Skeletal muscle tissue (tissue), 4 donors: Measurements from ENCODE around the gene CD36. TPM values are rescaled to one million over a fixed set of nuclear protein-coding genes. Genes with fewer than 3 reads are reported as not detected.
A peak's percentile ranks its signal among the peaks of the same experiment; 100 is the strongest.

Experiments
- H3K27ac ChIP-seq: one replicate; pipeline ENCODE4 v1.7.0; 2013; ENCODE audit warnings: mild to moderate bottlenecking, low read depth, low read length, inconsistent platforms
- H3K27me3 ChIP-seq, 3 donors: one replicate each; pipeline ENCODE4 v1.7.0; 2013; ENCODE audit warnings: low read length in 3 of 3; ENCODE audit not compliant: control insufficient read depth in 3 of 3, insufficient read depth in 3 of 3
- H3K36me3 ChIP-seq, 3 donors: one replicate each; pipeline ENCODE4 v1.7.0; 2013; ENCODE audit warnings: low read length in 3 of 3; ENCODE audit not compliant: control insufficient read depth in 3 of 3, insufficient read depth in 3 of 3
- H3K4me1 ChIP-seq, 3 donors: one replicate each; pipeline ENCODE4 v1.7.0; 2013; ENCODE audit warnings: low read length in 3 of 3, mild to moderate bottlenecking in 3 of 3; ENCODE audit not compliant: control insufficient read depth in 3 of 3, insufficient read depth in 3 of 3
- H3K4me3 ChIP-seq, 3 donors: one replicate each; pipeline ENCODE4 v1.7.0; 2013; ENCODE audit warnings: low read length in 3 of 3
- H3K9ac ChIP-seq, 3 donors: one replicate each; pipeline ENCODE4 v1.7.0; 2013; ENCODE audit warnings: low read length in 3 of 3, mild to moderate bottlenecking in 3 of 3, moderate library complexity in 2 of 3, low read depth in 1 of 3
- H3K9me3 ChIP-seq, 3 donors: one replicate each; pipeline ENCODE4 v1.7.0; 2013; ENCODE audit warnings: low read length in 3 of 3; ENCODE audit not compliant: control insufficient read depth in 3 of 3
- total RNA-seq: library from RNA; depleted of rRNA; stranded (reverse); fragments of >200 nt; gene quantifications from one replicate; pipeline ENCODE4 v1.2.3, GENCODE V29; 2014
- donor health status: Osteomylitis.

CD36 gene
- total RNA-seq, 1 donor from 2014 or later = 533 TPM

DNA sequence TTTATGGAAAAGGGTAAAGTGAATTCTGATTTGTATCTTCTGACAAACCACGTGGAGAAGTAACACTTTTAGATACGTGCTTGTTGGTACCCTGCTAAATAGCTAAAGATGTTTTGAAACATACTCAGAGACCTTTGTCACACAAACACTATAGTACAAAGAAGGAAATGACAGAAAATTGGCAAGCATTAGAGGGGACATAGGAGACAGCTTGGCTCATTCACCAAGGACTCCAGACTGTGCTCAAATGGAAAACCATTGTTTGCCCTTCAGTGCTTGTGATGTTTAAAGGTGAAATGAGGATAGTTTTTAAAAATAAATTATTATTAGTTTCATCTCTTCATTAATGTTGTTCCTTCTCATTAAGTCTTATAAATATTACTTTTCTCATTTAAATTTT lies 34.0 kb upstream of the CD36 start:
- Histone ChIP-seq H3K36me3 (no peaks in the 10 kb centered on the region), H3K4me3 (peak overlapping the region in 2 of 3 donors; percentile 24 to 46), H3K9me3 (no peaks in the 10 kb centered on the region), H3K4me1 (peaks cover 15 to 24% (median 18%) of the 10 kb centered on the region in 3 donors), H3K9ac (no peak overlapping the region), H3K27me3 (no peaks in the 10 kb centered on the region), H3K27ac (peak overlapping the region; percentile 74)

DNA sequence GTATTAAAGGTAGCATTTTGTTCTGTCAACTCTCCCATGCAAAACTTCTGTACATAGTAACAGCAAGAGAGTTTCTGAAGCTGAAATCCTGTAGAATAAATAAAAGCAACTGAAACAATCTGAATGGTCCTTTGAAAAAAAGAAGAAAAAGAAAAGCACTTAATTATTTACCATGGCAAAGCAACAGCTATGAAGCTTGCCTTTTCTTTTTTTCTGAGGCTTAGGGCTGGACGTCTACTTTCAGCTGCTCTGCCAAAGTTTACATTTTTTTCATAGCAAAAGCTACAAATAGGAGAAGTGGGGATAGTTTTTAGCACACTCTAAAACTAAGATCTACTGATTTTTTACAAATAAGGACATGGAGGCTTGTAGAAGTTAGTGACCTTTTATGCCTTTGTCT lies 31.3 kb upstream of the CD36 start:
- H3K4me3 ChIP-seq = no peak overlapping the region
- no peak overlapping the region for H3K9ac ChIP-seq

DNA sequence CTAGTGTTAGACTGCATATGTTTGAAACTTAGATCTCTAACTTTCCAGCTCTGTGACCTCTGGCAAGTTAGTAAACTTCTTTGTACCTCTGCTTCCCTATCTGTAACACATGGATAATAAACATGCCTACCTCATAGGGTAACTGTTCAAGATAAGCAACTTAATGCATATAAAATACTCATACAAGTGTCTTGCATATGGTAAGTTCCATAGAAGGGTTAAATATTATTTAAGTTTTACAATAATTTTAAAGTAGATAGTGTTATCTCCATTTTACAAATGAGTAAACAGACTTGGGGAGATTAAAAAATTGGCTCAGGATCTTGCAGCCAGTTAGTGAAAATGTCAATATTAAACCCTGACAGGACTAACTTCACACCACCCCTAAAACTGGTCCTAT lies 30.1 kb upstream of the CD36 start:
- Histone ChIP-seq H3K9ac (no peak overlapping the region), H3K27ac (peak overlapping the region; percentile 81), H3K4me1 (peaks cover 15 to 50% (median 27%) of the 10 kb centered on the region in 3 donors), H3K27me3 (no peaks in the 10 kb centered on the region), H3K9me3 (no peaks in the 10 kb centered on the region), H3K36me3 (no peaks in the 10 kb centered on the region), H3K4me3 (no peak overlapping the region)

More for the DNA sequence above, 31.3 kb upstream of the CD36 start:
- Histone ChIP-seq H3K27ac (no peak overlapping the region), H3K36me3 (no peaks in the 10 kb centered on the region), H3K4me1 (peaks cover 15 to 42% (median 27%) of the 10 kb centered on the region in 3 donors), H3K27me3 (no peaks in the 10 kb centered on the region), H3K9me3 (no peaks in the 10 kb centered on the region)

GRCh38 chr7:80609751-80610150 lies 28.7 kb upstream of the CD36 start:
- Histone ChIP-seq H3K36me3 (no peaks in the 10 kb centered on the region), H3K9ac (peak overlapping the region in 1 of 3 donors; percentile 33), H3K4me1 (peaks cover 15 to 50% (median 27%) of the 10 kb centered on the region in 3 donors), H3K27ac (peak overlapping the region; percentile 81), H3K27me3 (no peaks in the 10 kb centered on the region), H3K4me3 (peak overlapping the region in 2 of 3 donors; percentile 2 to 17), H3K9me3 (no peaks in the 10 kb centered on the region)

GRCh38 chr7:80611353-80611752 lies 27.1 kb upstream of the CD36 start:
- Histone ChIP-seq H3K27ac (peak overlapping the region; percentile 74), H3K27me3 (no peaks in the 10 kb centered on the region), H3K4me1 (peaks cover 15 to 53% (median 26%) of the 10 kb centered on the region in 3 donors), H3K36me3 (no peaks in the 10 kb centered on the region), H3K9ac (peak overlapping the region in 2 of 3 donors; percentile 30 to 50), H3K4me3 (peak overlapping the region in 1 of 3 donors; percentile 11), H3K9me3 (no peaks in the 10 kb centered on the region)

- Histone ChIP-seq H3K27ac (peak overlapping the region; percentile 74), H3K9ac (peak overlapping the region; percentile 1 to 50 (median 23)), H3K4me3 (peak overlapping the region in 1 of 3 donors; percentile 11), H3K36me3 (no peaks in the 10 kb centered on the region), H3K9me3 (no peaks in the 10 kb centered on the region), H3K27me3 (no peaks in the 10 kb centered on the region), H3K4me1 (peaks cover 15 to 56% (median 26%) of the 10 kb centered on the region in 3 donors)
Measured at GRCh38 chr7:80611779-80612178, 26.7 kb upstream of the CD36 start.

GRCh38 chr7:80612880-80613279 lies 25.6 kb upstream of the CD36 start:
- Histone ChIP-seq H3K27ac (peak overlapping the region; percentile 26), H3K9me3 (no peaks in the 10 kb centered on the region), H3K36me3 (no peaks in the 10 kb centered on the region), H3K27me3 (no peaks in the 10 kb centered on the region), H3K4me3 (no peak overlapping the region), H3K4me1 (peaks cover 9 to 53% (median 19%) of the 10 kb centered on the region in 3 donors), H3K9ac (no peak overlapping the region)

- Histone ChIP-seq H3K27ac (no peak overlapping the region), H3K9me3 (peaks cover 0 to 1% (median 0%) of the 10 kb centered on the region in 3 donors), H3K36me3 (no peaks in the 10 kb centered on the region), H3K4me1 (peaks cover 9 to 49% (median 19%) of the 10 kb centered on the region in 3 donors), H3K27me3 (no peaks in the 10 kb centered on the region), H3K4me3 (no peak overlapping the region), H3K9ac (no peak overlapping the region)
Measured at GRCh38 chr7:80613519-80613918, 24.9 kb upstream of the CD36 start.

GRCh38 chr7:80614851-80615271 lies 23.6 kb upstream of the CD36 start:
- peak overlapping the region; percentile 18 for H3K27ac ChIP-seq
- no peaks in the 10 kb centered on the region for H3K27me3 ChIP-seq
- H3K4me3 ChIP-seq = peak overlapping the region in 1 of 3 donors; percentile 31
- H3K4me1 ChIP-seq = peaks cover 5 to 37% (median 17%) of the 10 kb centered on the region in 3 donors
- H3K36me3 ChIP-seq = no peaks in the 10 kb centered on the region
- no peak overlapping the region for H3K9ac ChIP-seq
- peaks cover 0 to 4% (median 0%) of the 10 kb centered on the region in 3 donors for H3K9me3 ChIP-seq

GRCh38 chr7:80618096-80618495 lies 20.3 kb upstream of the CD36 start:
- no peak overlapping the region for H3K4me3 ChIP-seq
- H3K36me3 ChIP-seq = no peaks in the 10 kb centered on the region
- peaks cover 0 to 4% (median 0%) of the 10 kb centered on the region in 3 donors for H3K9me3 ChIP-seq
- no peak overlapping the region for H3K9ac ChIP-seq
- H3K4me1 ChIP-seq = peaks cover 12 to 16% (median 14%) of the 10 kb centered on the region in 3 donors
- H3K27me3 ChIP-seq = no peaks in the 10 kb centered on the region
- no peak overlapping the region for H3K27ac ChIP-seq
